ENCODE results near the gene GLCE.

- TF ChIP-seq GATA2 (IDR thresholded peaks at IDR 0.05; ENCODE audit: low read depth, low read length) (no peak), GATA3 (IDR thresholded peaks at IDR 0.05; ENCODE audit: low read depth, low read length) (no peak)
Observed at GRCh38 chr15:69135499-69135898, 24.9 kb upstream of the GLCE start.

Data from SH-SY5Y (cell line).